Fibroblast of pulmonary artery (primary cell): Measurements from ENCODE around the gene TRMT44.

Experiments used
- DNase-seq: peaks from one replicate; pipeline ENCODE4 v3.0.0-alpha.2; 2010; ENCODE audit warnings: low read depth
- H3K4me3 ChIP-seq: replicated peaks from 2 replicates; pipeline ENCODE4 v1.5.1; 2011; ENCODE audit warnings: low read depth, mild to moderate bottlenecking, control low read depth, low read length, moderate library complexity
- CTCF ChIP-seq: IDR thresholded peaks from 2 replicates; pipeline ENCODE4 v1.5.1; 2011; ENCODE audit warnings: mild to moderate bottlenecking, control low read depth, low read length, inconsistent platforms; ENCODE audit errors: missing control alignments

Gene TRMT44

GRCh38 chr4:8515316-8516060 is 74.9 kb downstream of the TRMT44 start:
- DNase-seq = peak; percentile 21
- H3K4me3 ChIP-seq = no peak overlapping the region
- TF ChIP-seq CTCF = no peak

- no peak overlapping the region for H3K4me3 ChIP-seq
- TF ChIP-seq CTCF = no peak
- no peak for DNase-seq
These were observed 75.5 kb downstream of the TRMT44 start for GRCh38 chr4:8516061-8516573.

GRCh38 chr4:8516996-8517550 is 76.5 kb downstream of the TRMT44 start:
- no peak for TF ChIP-seq CTCF
- no peak for DNase-seq

GRCh38 chr4:8517946-8518345 is 77.4 kb downstream of the TRMT44 start:
- no peak for DNase-seq
- H3K4me3 ChIP-seq = no peak overlapping the region
- TF ChIP-seq CTCF = no peak

More at GRCh38 chr4:8516996-8517550, 76.5 kb downstream of the TRMT44 start:
- no peak overlapping the region for H3K4me3 ChIP-seq

GRCh38 chr4:8522160-8523120 is 81.9 kb downstream of the TRMT44 start:
- H3K4me3 ChIP-seq = no peak overlapping the region
- DNase-seq = no peak
- no peak for TF ChIP-seq CTCF

GRCh38 chr4:8523175-8523574 is 82.6 kb downstream of the TRMT44 start:
- DNase-seq = no peak
- no peak overlapping the region for H3K4me3 ChIP-seq
- TF ChIP-seq CTCF = no peak
